Measurements from ENCODE around the gene ZNF146.
"Not testable (repeated sequence)": the region's sequence is repeated elsewhere in the genome, so short reads cannot be mapped to it uniquely, and the experiment has no call there.

GRCh38 chr19:36173846-36174245 is 41.1 kb upstream of the ZNF146 start:
- TF ChIP-seq SUZ12 (IDR thresholded peaks at IDR 0.05); ELF4 (IDR thresholded peaks at IDR 0.05); TARDBP (IDR thresholded peaks at IDR 0.05); FOXM1 (IDR thresholded peaks at IDR 0.05; ENCODE audit: borderline replicate concordance); SP1 (IDR thresholded peaks at IDR 0.05); LEF1 (IDR thresholded peaks at IDR 0.05; ENCODE audit: borderline replicate concordance); ZNF384 (IDR thresholded peaks at IDR 0.05); NFRKB (IDR thresholded peaks at IDR 0.05); FOXA1 (IDR thresholded peaks at IDR 0.05); BHLHE40 (IDR thresholded peaks at IDR 0.05; ENCODE audit: borderline replicate concordance); FOXK2 (IDR thresholded peaks at IDR 0.05); L3MBTL2 (conservative IDR thresholded peaks at IDR 0.05); PKNOX1 (IDR thresholded peaks at IDR 0.05); ARNT (IDR thresholded peaks at IDR 0.05): not testable (repeated sequence)
